Breast epithelium (tissue), 3 donors: ENCODE data around the gene PRR32.

Experiments
- POLR2A ChIP-seq: fragments of 450-650 bp; IDR thresholded peaks from one replicate; pipeline ENCODE4 v1.6.1; 2016; ENCODE audit warnings: antibody characterized with exemption, mild to moderate bottlenecking, moderate library complexity
- POLR2AphosphoS5 ChIP-seq, 3 donors: sonication (generic); formaldehyde crosslinking; IDR thresholded peaks; one replicate each; pipeline ENCODE4 v1.6.1; 2017; ENCODE audit warnings: antibody characterized with exemption in 3 of 3
- TF ChIP-seq, protein P1 (sequence below), 3 donors: fragments of 450-650 bp; IDR thresholded peaks; one replicate each; pipeline ENCODE4 v1.5.1; 2016 to 2017; ENCODE audit warnings: antibody characterized with exemption in 3 of 3, mild to moderate bottlenecking in 3 of 3, moderate library complexity in 3 of 3

DNA sequence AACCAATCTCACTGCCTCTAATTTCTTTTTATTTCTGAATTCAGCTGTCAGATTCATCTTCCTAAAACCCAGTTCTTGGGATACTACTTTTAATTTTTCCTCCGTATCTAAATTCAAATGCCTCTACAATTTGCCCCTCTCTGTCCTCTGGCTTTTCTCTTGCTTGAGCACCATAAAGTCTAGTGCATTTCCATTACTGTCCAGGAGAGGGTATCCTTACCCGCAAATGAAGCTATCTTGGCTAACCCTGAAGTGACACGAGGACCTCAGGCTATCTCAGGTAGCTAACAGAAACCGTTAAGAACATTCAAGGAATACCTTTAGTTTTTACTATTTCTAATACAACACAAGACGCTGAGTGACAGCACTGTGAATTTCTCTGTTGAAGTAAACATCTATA, 49.4 kb upstream of the PRR32 start:
- TF ChIP-seq, protein P1, sequence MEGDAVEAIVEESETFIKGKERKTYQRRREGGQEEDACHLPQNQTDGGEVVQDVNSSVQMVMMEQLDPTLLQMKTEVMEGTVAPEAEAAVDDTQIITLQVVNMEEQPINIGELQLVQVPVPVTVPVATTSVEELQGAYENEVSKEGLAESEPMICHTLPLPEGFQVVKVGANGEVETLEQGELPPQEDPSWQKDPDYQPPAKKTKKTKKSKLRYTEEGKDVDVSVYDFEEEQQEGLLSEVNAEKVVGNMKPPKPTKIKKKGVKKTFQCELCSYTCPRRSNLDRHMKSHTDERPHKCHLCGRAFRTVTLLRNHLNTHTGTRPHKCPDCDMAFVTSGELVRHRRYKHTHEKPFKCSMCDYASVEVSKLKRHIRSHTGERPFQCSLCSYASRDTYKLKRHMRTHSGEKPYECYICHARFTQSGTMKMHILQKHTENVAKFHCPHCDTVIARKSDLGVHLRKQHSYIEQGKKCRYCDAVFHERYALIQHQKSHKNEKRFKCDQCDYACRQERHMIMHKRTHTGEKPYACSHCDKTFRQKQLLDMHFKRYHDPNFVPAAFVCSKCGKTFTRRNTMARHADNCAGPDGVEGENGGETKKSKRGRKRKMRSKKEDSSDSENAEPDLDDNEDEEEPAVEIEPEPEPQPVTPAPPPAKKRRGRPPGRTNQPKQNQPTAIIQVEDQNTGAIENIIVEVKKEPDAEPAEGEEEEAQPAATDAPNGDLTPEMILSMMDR (IDR thresholded peaks at IDR 0.05): peak in 2 of 3 donors; percentile 24 to 34
- TF ChIP-seq POLR2A: no peak
- no peak for TF ChIP-seq POLR2AphosphoS5 (IDR thresholded peaks at IDR 0.05)
